ENCODE measurements around the gene GCM1.

Gene GCM1

DNA sequence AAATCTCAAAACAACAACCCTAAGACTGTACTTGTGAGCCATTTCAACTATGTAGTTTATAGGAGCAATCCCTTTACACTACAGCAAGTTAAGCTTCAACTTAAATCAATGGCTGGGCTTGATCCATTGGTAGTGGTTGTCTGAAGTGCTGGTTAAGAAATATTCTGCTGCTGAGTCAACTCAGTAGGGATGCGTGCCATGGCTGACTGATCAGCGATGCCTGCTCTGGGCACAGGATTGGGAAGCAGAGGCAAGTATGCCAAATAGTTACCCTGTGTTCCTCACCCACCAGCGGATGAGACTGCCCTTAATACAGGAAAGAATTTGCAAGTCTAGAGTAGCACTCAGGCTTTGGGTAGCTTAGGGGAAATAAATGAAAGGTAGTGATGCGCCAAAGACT, 41.5 kb downstream of the GCM1 start:
- Histone ChIP-seq H3F3A (ENCODE audit: control insufficient read depth, insufficient read depth) (no peaks in the 10 kb centered on the region), H3K79me2 (ENCODE audit: control insufficient read depth, low read length) (no peaks in the 10 kb centered on the region), H3K4me3 (ENCODE audit: low read length) (no peak overlapping the region), H3K4me2 (ENCODE audit: low read length) (no peak overlapping the region), H3K9me2 (replicated peaks; ENCODE audit: control insufficient read depth, low read length) (no peaks in the 10 kb centered on the region), H3K9me3 (ENCODE audit: control insufficient read depth, insufficient read depth, low read length) (no peaks in the 10 kb centered on the region), H3K4me1 (ENCODE audit: control insufficient read depth, low read length) (no peaks in the 10 kb centered on the region), H3K27ac (ENCODE audit: low read depth, low read length) (no peak overlapping the region), H3K36me3 (ENCODE audit: control insufficient read depth, low read length) (peaks cover 2% of the 10 kb centered on the region; the same call in 1 of the 2 replicates), H3K27me3 (ENCODE audit: control insufficient read depth, low read length) (0 out of 2 replicates have a peak, but pooled peaks cover 3% of the 10 kb centered on the region), H4K20me1 (ENCODE audit: control insufficient read depth, insufficient read depth, low read depth, low read length) (no peaks in the 10 kb centered on the region)
- TF ChIP-seq, protein P1, sequence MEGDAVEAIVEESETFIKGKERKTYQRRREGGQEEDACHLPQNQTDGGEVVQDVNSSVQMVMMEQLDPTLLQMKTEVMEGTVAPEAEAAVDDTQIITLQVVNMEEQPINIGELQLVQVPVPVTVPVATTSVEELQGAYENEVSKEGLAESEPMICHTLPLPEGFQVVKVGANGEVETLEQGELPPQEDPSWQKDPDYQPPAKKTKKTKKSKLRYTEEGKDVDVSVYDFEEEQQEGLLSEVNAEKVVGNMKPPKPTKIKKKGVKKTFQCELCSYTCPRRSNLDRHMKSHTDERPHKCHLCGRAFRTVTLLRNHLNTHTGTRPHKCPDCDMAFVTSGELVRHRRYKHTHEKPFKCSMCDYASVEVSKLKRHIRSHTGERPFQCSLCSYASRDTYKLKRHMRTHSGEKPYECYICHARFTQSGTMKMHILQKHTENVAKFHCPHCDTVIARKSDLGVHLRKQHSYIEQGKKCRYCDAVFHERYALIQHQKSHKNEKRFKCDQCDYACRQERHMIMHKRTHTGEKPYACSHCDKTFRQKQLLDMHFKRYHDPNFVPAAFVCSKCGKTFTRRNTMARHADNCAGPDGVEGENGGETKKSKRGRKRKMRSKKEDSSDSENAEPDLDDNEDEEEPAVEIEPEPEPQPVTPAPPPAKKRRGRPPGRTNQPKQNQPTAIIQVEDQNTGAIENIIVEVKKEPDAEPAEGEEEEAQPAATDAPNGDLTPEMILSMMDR (IDR thresholded peaks at IDR 0.05; ENCODE audit: low read depth, low read length, poor library complexity, severe bottlenecking): no peak
- TF ChIP-seq EZH2phosphoT487 (IDR thresholded peaks at IDR 0.05; ENCODE audit: borderline replicate concordance, low read length): no peak

DNA sequence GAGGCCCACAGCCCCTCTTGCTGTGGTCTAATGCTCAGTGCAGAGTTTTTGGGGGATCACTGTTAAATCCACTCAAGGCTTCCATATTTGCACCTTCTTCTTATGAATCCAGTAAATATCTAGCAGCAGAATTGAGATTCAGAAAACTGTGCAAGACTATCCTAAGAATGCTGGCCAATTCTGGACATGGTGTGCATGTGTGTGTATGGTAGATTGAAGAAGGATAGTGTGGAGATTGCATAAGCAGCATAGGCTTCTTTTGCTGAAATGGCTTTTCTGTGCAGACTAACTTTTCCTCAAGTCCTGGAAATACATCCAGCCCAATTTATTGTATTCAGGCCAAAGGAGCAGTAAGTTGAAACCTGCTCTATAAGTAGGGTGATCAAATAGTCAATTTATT, 43.7 kb downstream of the GCM1 start:
- H3K4me3 ChIP-seq (ENCODE audit: low read length): no peak overlapping the region

DNA sequence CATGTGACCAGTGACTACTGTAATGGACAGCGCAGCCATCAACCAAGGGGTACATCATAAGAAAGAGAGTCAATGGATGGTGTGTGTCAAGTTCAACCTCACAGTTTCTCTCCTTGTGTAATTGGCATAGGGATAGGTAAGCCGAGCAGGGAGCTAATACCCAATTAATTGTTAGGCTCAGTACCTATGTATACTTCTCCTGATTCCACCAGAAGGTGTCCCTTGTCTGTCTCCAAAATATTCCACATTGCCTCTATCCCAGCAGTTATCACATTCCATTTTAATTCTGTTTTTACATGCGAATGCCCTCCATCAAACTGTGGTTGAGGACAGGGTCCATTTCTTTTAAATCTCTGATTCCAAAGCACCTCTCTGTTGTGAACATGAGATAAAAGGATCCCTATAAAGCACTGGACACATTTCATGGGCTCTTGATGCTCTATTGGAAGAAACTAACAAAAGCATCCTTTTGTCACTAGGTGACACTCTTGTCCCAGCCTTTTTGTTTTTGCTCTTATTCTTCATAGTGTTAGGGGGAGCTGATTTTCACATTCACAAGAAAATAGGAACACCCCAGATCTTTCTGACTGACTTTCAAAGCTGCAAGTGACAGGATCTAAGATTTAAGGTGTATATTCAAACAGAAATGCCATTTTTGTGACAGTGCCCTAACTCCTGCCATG, 44.5 kb downstream of the GCM1 start:
- H3K4me2 ChIP-seq (ENCODE audit: low read length): no peak overlapping the region
- TF ChIP-seq EZH2phosphoT487 (IDR thresholded peaks at IDR 0.05; ENCODE audit: borderline replicate concordance, low read length): no peak
- TF ChIP-seq, protein P1 (IDR thresholded peaks at IDR 0.05; ENCODE audit: low read depth, low read length, poor library complexity, severe bottlenecking): peak; percentile 47
- no peaks in the 10 kb centered on the region for H3K79me2 ChIP-seq (ENCODE audit: control insufficient read depth, low read length)
- H3K27ac ChIP-seq (ENCODE audit: low read depth, low read length): no peak overlapping the region
- no peaks in the 10 kb centered on the region for H3K9me3 ChIP-seq (ENCODE audit: control insufficient read depth, insufficient read depth, low read length)
- peaks cover 8% of the 10 kb centered on the region for H3K36me3 ChIP-seq (ENCODE audit: control insufficient read depth, low read length)
- no peaks in the 10 kb centered on the region for H3K9me2 ChIP-seq (replicated peaks; ENCODE audit: control insufficient read depth, low read length)
- H3F3A ChIP-seq (ENCODE audit: control insufficient read depth, insufficient read depth): no peaks in the 10 kb centered on the region
- H3K27me3 ChIP-seq (ENCODE audit: control insufficient read depth, low read length): no peaks in the 10 kb centered on the region
- no peaks in the 10 kb centered on the region for H3K4me1 ChIP-seq (ENCODE audit: control insufficient read depth, low read length)
- H3K4me3 ChIP-seq (ENCODE audit: low read length): no peak overlapping the region
- no peaks in the 10 kb centered on the region for H4K20me1 ChIP-seq (ENCODE audit: control insufficient read depth, insufficient read depth, low read depth, low read length)

More for the DNA sequence above, 43.7 kb downstream of the GCM1 start:
- H4K20me1 ChIP-seq (ENCODE audit: control insufficient read depth, insufficient read depth, low read depth, low read length): no peaks in the 10 kb centered on the region
- H3K4me1 ChIP-seq (ENCODE audit: control insufficient read depth, low read length): no peaks in the 10 kb centered on the region
- no peaks in the 10 kb centered on the region for H3K27me3 ChIP-seq (ENCODE audit: control insufficient read depth, low read length)
- no peaks in the 10 kb centered on the region for H3K79me2 ChIP-seq (ENCODE audit: control insufficient read depth, low read length)
- H3K9me3 ChIP-seq (ENCODE audit: control insufficient read depth, insufficient read depth, low read length): no peaks in the 10 kb centered on the region
- no peaks in the 10 kb centered on the region for H3F3A ChIP-seq (ENCODE audit: control insufficient read depth, insufficient read depth)
- TF ChIP-seq, protein P1 (IDR thresholded peaks at IDR 0.05; ENCODE audit: low read depth, low read length, poor library complexity, severe bottlenecking): no peak
- TF ChIP-seq EZH2phosphoT487 (IDR thresholded peaks at IDR 0.05; ENCODE audit: borderline replicate concordance, low read length): no peak
- no peak overlapping the region for H3K27ac ChIP-seq (ENCODE audit: low read depth, low read length)
- H3K36me3 ChIP-seq (ENCODE audit: control insufficient read depth, low read length): peaks cover 8% of the 10 kb centered on the region
- H3K4me2 ChIP-seq (ENCODE audit: low read length): no peak overlapping the region
- H3K9me2 ChIP-seq (replicated peaks; ENCODE audit: control insufficient read depth, low read length): no peaks in the 10 kb centered on the region
